B cell (primary cell): ENCODE data around the gene UBN2. TPM values are rescaled to one million over a fixed set of nuclear protein-coding genes. Genes with fewer than 3 reads are reported as not detected.

Experiments used
- ATAC-seq: fragments of 200-7000 bp; cut with Tn5 transposase; one replicate; pipeline ENCODE4 v1.10.0; 2021; ENCODE audit warnings: low read depth, mild to moderate bottlenecking, moderate number of reproducible peaks, moderate library complexity
- CTCF ChIA-PET: fragments of 350-600 bp; sonication (Branson Sonifier 250); formaldehyde crosslinking; loops from one replicate; lab custom pipeline; 2021; ENCODE audit warnings: antibody characterized with exemption, inconsistent platforms; lab: Charles Lee
- POLR2A ChIA-PET: fragments of 350-600 bp; sonication (Branson Sonifier 250); formaldehyde crosslinking; loops from one replicate; lab custom pipeline; 2021; ENCODE audit warnings: antibody characterized with exemption; lab: Charles Lee
- DNase-seq: peaks from one replicate; pipeline ENCODE4 v3.0.0; 2013
- H2AFZ ChIP-seq: 2 replicates; pipeline ENCODE4 v1.6.1; 2012; ENCODE audit warnings: mild to moderate bottlenecking, low read depth, low read length; ENCODE audit not compliant: insufficient read depth, poor library complexity, severe bottlenecking
- H3K27ac ChIP-seq, 2 donors: 1 replicate in 1 of 2; 2 replicates in 1 of 2; pipeline ENCODE4 v1.5.1; 2012 to 2013; ENCODE audit warnings: low read length in 2 of 2, mild to moderate bottlenecking in 2 of 2, moderate library complexity in 1 of 2
- H3K27me3 ChIP-seq, 4 experiments: fragments of 200-600 bp in 1 of 4; sonication (generic) in 1 of 4; replicated peaks in 1 of 4; 1 replicate in 2 of 4; 2 replicates in 2 of 4; pipeline versions ENCODE4 v1.6.1 to v1.7.0; 2013 to 2016; ENCODE audit warnings: low read length in 3 of 4, mild to moderate bottlenecking in 2 of 4, mixed read lengths in 1 of 4, moderate library complexity in 1 of 4; ENCODE audit not compliant: insufficient read depth in 4 of 4, control insufficient read depth in 3 of 4; ENCODE audit errors: control extremely low read depth in 1 of 4
- H3K36me3 ChIP-seq, 2 experiments: replicated peaks in 1 of 2; 1 replicate in 1 of 2; 2 replicates in 1 of 2; pipeline versions ENCODE4 v1.6.1 to v1.7.1; 2013; ENCODE audit warnings: low read length in 1 of 2; ENCODE audit not compliant: insufficient read depth in 2 of 2, control insufficient read depth in 1 of 2; ENCODE audit errors: control extremely low read depth in 1 of 2, extremely low read depth in 1 of 2
- H3K4me1 ChIP-seq, 2 donors: fragments of 200-600 bp in 1 of 2; sonication (generic) in 1 of 2; 1 replicate in 1 of 2; 2 replicates in 1 of 2; pipeline versions ENCODE4 v1.5.1 to v1.6.1; 2013 to 2017; ENCODE audit warnings: low read length in 2 of 2; ENCODE audit not compliant: control insufficient read depth in 2 of 2, insufficient read depth in 2 of 2
- H3K4me2 ChIP-seq: replicated peaks from 2 replicates; pipeline ENCODE3; 2012; ENCODE audit warnings: mild to moderate bottlenecking, low read depth, low read length; ENCODE audit not compliant: poor library complexity, severe bottlenecking
- H3K4me3 ChIP-seq, 5 experiments: fragments of 200-600 bp in 1 of 5; sonication (generic) in 1 of 5; 1 replicate in 3 of 5; 2 replicates in 2 of 5; pipeline versions ENCODE4 v1.5.1 to v1.7.0; 2011 to 2016; ENCODE audit warnings: low read length in 4 of 5, mild to moderate bottlenecking in 4 of 5, low read depth in 2 of 5, control low read depth in 1 of 5, moderate library complexity in 1 of 5; ENCODE audit not compliant: insufficient read depth in 1 of 5; ENCODE audit errors: control extremely low read depth in 1 of 5, extremely low read depth in 1 of 5
- H3K79me2 ChIP-seq: fragments of 200-600 bp; sonication (generic); one replicate; pipeline ENCODE4 v1.6.0; 2016; ENCODE audit warnings: low read length; ENCODE audit not compliant: control insufficient read depth, insufficient read depth
- H3K9ac ChIP-seq: fragments of 200-600 bp; sonication (generic); 2 replicates; pipeline ENCODE4 v1.6.1; 2017; ENCODE audit warnings: mild to moderate bottlenecking, low read length, moderate library complexity
- H3K9me3 ChIP-seq, 3 donors: one replicate each; pipeline versions ENCODE4 v1.6.1 to v1.7.1; 2013; ENCODE audit warnings: low read length in 2 of 3; ENCODE audit not compliant: control insufficient read depth in 2 of 3, insufficient read depth in 1 of 3; ENCODE audit errors: control extremely low read depth in 1 of 3
- H4K20me1 ChIP-seq: 2 replicates; pipeline ENCODE4 v1.6.0; 2012; ENCODE audit warnings: mild to moderate bottlenecking, low read length; ENCODE audit not compliant: insufficient read depth, control insufficient read depth, poor library complexity, severe bottlenecking
- H3K27ac Mint-ChIP-seq: one replicate; pipeline ENCODE4 v1.8.0; 2021; ENCODE audit warnings: mixed read lengths
- H3K27me3 Mint-ChIP-seq: one replicate; pipeline ENCODE4 v1.8.0; 2021; ENCODE audit warnings: mixed read lengths
- H3K4me1 Mint-ChIP-seq: one replicate; pipeline ENCODE4 v1.8.0; 2021; ENCODE audit warnings: mixed read lengths
- H3K4me3 Mint-ChIP-seq: one replicate; pipeline ENCODE4 v1.8.0; 2021; ENCODE audit warnings: mixed read lengths
- H3K9me3 Mint-ChIP-seq: one replicate; pipeline ENCODE4 v1.8.0; 2022; ENCODE audit warnings: mixed read lengths; ENCODE audit not compliant: insufficient read depth
- EZH2 ChIP-seq: IDR thresholded peaks from 2 replicates; pipeline ENCODE4 v1.6.1; 2012; ENCODE audit warnings: borderline replicate concordance, low read depth, mild to moderate bottlenecking, moderate library complexity, low read length; ENCODE audit not compliant: insufficient read depth, poor library complexity, severe bottlenecking
- WGBS: methylation state at CpG from one replicate; pipeline ENCODE4 v1.1.5; 2013; ENCODE audit warnings: missing lambda C conversion rate; ENCODE audit not compliant: insufficient coverage; 5-methylcytosine and 5-hydroxymethylcytosine counted together
- intact Hi-C: fragments of 100-400 bp; cut with micrococcal nuclease; formaldehyde crosslinking; loops from one replicate; pipeline ENCODE4 v1.10.0; 2022
- polyA plus RNA-seq: library from polyadenylated mRNA; depleted of rRNA; stranded (reverse); fragments of >200 nt; gene quantifications from 2 replicates; pipeline ENCODE4 v1.2.3, GENCODE V29; 2012
- total RNA-seq, 2 donors: library from RNA; stranded (reverse); fragments of 120-200 nt in 1 of 2; gene quantifications; 1 replicate in 1 of 2; 2 replicates in 1 of 2; pipeline versions ENCODE4 v1.2.3 to v1.2.4, GENCODE V29; 2013 to 2022
- TF ChIP-seq, protein P1 (sequence below): fragments of 200-600 bp; IDR thresholded peaks from one replicate; pipeline ENCODE4 v1.8.0; 2022; ENCODE audit warnings: antibody characterized with exemption, mild to moderate bottlenecking

UBN2 gene
- total and polyA plus RNA-seq, 2 donors (not counting 1 experiment from before 2014, with no cell fraction given) = 2.4 to 33.4 TPM

DNA sequence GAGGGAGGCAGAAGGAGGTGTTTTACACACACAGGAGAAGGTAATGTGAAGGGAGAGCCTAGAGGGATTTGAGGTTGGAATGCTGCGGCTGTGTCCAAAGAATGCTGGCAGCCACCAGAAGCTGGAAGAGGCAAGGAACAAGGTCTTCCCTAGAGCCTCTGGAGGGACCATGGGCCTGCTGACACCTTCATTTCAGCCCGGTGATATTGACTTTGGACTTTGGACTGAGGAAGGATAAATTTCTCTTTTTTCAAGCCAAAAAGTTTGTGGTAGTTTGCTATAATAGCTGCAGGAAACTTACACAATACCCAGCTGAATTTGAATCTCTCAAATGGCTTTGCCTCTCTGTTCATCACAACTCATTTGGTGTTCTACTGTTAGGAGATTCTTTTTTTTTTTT lies 34.6 kb downstream of the UBN2 start:
- Histone ChIP-seq H3K4me3 (no peak overlapping the region), H3K27me3 (no peaks in the 10 kb centered on the region), H3K27ac (no peak overlapping the region), H4K20me1 (no peaks in the 10 kb centered on the region), H2AFZ (no peak overlapping the region), H3K4me2 (no peak overlapping the region), H3K9ac (no peak overlapping the region), H3K79me2 (no peaks in the 10 kb centered on the region), H3K9me3 (no peaks in the 10 kb centered on the region), H3K36me3 (peaks cover 5 to 64% of the 10 kb centered on the region in 2 experiments), H3K4me1 (no peaks in the 10 kb centered on the region)
- POLR2A ChIA-PET = no interaction called here
- Mint-ChIP-seq H3K4me3 (no peak overlapping the region), H3K27ac (no peak overlapping the region), H3K9me3 (no peaks in the 10 kb centered on the region), H3K4me1 (no peaks in the 10 kb centered on the region), H3K27me3 (no peaks in the 10 kb centered on the region)
- intact Hi-C loops = no loop called here
- no peak for TF ChIP-seq EZH2
- TF ChIP-seq, protein P1, sequence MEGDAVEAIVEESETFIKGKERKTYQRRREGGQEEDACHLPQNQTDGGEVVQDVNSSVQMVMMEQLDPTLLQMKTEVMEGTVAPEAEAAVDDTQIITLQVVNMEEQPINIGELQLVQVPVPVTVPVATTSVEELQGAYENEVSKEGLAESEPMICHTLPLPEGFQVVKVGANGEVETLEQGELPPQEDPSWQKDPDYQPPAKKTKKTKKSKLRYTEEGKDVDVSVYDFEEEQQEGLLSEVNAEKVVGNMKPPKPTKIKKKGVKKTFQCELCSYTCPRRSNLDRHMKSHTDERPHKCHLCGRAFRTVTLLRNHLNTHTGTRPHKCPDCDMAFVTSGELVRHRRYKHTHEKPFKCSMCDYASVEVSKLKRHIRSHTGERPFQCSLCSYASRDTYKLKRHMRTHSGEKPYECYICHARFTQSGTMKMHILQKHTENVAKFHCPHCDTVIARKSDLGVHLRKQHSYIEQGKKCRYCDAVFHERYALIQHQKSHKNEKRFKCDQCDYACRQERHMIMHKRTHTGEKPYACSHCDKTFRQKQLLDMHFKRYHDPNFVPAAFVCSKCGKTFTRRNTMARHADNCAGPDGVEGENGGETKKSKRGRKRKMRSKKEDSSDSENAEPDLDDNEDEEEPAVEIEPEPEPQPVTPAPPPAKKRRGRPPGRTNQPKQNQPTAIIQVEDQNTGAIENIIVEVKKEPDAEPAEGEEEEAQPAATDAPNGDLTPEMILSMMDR = no peak
- 100% methylated on average over 1 of the region's 2 CpGs for WGBS
- ATAC-seq (no peak), DNase-seq (no peak)
- CTCF ChIA-PET = interaction anchor here (0.7 kb wide), 2 partner anchors 75 to 655 kb away, joined by 3 to 4 read pairs; no protein-coding TSS in a partner anchor

DNA sequence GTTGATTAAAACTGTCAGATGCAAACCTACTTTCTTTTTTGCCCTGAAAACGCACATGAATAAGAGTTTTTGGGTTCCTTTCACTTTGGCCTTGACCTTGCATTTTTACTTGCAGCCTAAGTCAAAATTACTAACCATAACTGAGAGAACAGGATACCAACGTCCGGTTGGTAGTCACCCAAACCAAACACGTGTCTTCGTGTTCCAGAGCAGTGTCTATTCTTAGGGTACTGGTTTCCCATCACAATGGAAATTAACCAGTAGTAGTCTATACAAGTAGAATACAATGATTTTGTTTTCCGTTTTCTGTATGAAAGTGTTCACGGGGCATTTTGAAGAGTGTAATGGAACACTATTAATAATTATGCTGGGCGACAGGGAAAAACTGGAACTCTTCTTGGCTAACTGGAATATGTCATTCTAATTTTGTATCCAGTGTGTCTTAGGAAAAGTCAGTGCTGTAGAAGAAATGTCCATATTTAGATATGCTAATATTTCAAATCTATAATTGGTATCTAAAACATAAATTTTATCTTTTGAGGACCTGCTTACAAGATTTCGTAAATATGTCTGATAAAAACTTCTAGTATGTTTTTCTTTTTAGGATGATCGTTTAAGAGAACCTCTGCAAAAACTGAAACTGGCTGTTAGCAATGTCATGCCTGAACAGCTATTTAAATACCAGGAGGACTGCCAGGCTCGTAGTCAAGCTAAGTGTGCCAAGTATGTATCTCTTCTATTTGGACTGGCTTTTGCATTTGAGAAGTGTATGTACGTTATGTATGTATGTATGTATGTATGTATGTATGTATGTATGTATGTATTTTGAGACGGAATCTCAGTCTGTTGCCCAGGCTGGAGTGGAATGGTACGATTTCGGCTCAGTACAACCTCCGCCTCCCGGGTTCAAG lies 40.9 kb downstream of the UBN2 start:
- Mint-ChIP-seq H3K4me1 (no peaks in the 10 kb centered on the region), H3K27ac (no peak overlapping the region), H3K9me3 (no peaks in the 10 kb centered on the region), H3K4me3 (no peak overlapping the region), H3K27me3 (no peaks in the 10 kb centered on the region)
- Histone ChIP-seq H4K20me1 (no peaks in the 10 kb centered on the region), H3K79me2 (no peaks in the 10 kb centered on the region), H3K27me3 (no peaks in the 10 kb centered on the region), H3K4me3 (no peak overlapping the region), H2AFZ (no peak overlapping the region), H3K4me2 (no peak overlapping the region), H3K9me3 (no peaks in the 10 kb centered on the region), H3K9ac (no peak overlapping the region), H3K4me1 (no peaks in the 10 kb centered on the region), H3K36me3 (peaks cover 21 to 56% of the 10 kb centered on the region in 2 experiments), H3K27ac (no peak overlapping the region)
- intact Hi-C loops = no loop called here
- ATAC-seq (no peak), DNase-seq (no peak)
- WGBS = 98% methylated on average over 7 of the region's 17 CpGs
- no peak for TF ChIP-seq EZH2
- TF ChIP-seq, protein P1 = no peak
- CTCF ChIA-PET = no interaction called here
- POLR2A ChIA-PET = no interaction called here
